SH-SY5Y (cell line): ENCODE measurements around the gene THRB.

Experiments
- GATA2 ChIP-seq: IDR thresholded peaks from 2 replicates; pipeline ENCODE4 v1.6.1; 2011; ENCODE audit warnings: mild to moderate bottlenecking, low read depth, low read length
- GATA3 ChIP-seq: IDR thresholded peaks from 2 replicates; pipeline ENCODE4 v1.6.1; 2011; ENCODE audit warnings: low read depth, mild to moderate bottlenecking, low read length, moderate library complexity

GRCh38 chr3:24360957-24361356 lies 133.7 kb downstream of the THRB start:
- TF ChIP-seq GATA3: no peak
- no peak for TF ChIP-seq GATA2
